ENCODE data around the gene PPP5C. TPM values are rescaled to one million over a fixed set of nuclear protein-coding genes. Genes with fewer than 3 reads are reported as not detected.

PPP5C gene
- total RNA-seq, 4 donors from 2014 or later: 47.4 to 74.9 (median 62.8) TPM

DNA sequence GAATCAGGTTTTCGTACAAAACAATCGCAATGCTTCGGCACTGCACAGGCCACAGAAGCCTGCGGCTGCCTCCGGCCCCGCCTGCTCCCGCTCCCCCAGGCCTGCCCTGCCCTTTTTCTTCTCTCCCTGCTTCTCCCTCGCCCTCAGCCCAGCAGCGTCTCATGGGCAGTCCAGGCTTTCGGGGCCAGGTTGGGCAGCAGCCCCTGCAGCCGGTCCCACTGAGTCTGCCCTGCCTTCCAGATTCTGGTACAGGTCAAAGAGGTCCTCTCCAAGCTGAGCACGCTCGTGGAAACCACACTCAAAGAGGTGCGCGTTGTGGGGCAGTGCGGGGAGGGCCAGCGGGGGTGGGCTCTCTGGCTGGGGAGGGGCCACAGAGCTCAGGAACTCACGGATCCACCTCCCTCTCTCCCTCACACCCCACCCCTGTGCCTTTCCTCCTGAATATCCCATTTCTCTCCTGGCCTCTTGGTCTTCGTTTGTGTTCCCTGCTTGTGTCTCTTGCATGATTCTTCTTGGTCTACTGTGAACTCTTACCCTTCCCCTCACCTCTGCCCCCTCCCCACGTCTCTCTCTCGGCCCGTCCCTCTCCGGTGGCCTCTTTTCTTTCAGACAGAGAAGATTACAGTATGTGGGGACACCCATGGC, 36.4 kb downstream of the PPP5C start:
- Histone ChIP-seq H3K27me3 (no peaks in the 10 kb centered on the region), H3K36me3 (peaks cover 0 to 59% of the 10 kb centered on the region in 2 donors), H3K4me3 (no peak overlapping the region), H3K27ac (no peak overlapping the region), H3K9me3 (no peaks in the 10 kb centered on the region), H3K4me1 (peaks cover 22 to 27% of the 10 kb centered on the region in 2 donors)
- intact Hi-C loops (cut with DNase I; ENCODE audit: low total_unique reads): no loop called here
- ATAC-seq (no peak), DNase-seq (no peak)
- in situ Hi-C loops (cut with MboI; ENCODE audit: low sequenced_read_pairs in 4 of 4): no loop called here
- no peak for TF ChIP-seq POLR2A (IDR thresholded peaks at IDR 0.05)
- TF ChIP-seq, protein P1, sequence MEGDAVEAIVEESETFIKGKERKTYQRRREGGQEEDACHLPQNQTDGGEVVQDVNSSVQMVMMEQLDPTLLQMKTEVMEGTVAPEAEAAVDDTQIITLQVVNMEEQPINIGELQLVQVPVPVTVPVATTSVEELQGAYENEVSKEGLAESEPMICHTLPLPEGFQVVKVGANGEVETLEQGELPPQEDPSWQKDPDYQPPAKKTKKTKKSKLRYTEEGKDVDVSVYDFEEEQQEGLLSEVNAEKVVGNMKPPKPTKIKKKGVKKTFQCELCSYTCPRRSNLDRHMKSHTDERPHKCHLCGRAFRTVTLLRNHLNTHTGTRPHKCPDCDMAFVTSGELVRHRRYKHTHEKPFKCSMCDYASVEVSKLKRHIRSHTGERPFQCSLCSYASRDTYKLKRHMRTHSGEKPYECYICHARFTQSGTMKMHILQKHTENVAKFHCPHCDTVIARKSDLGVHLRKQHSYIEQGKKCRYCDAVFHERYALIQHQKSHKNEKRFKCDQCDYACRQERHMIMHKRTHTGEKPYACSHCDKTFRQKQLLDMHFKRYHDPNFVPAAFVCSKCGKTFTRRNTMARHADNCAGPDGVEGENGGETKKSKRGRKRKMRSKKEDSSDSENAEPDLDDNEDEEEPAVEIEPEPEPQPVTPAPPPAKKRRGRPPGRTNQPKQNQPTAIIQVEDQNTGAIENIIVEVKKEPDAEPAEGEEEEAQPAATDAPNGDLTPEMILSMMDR (IDR thresholded peaks at IDR 0.05 in 4 of 5, conservative IDR thresholded peaks at IDR 0.05 in 1 of 5): no peak

DNA sequence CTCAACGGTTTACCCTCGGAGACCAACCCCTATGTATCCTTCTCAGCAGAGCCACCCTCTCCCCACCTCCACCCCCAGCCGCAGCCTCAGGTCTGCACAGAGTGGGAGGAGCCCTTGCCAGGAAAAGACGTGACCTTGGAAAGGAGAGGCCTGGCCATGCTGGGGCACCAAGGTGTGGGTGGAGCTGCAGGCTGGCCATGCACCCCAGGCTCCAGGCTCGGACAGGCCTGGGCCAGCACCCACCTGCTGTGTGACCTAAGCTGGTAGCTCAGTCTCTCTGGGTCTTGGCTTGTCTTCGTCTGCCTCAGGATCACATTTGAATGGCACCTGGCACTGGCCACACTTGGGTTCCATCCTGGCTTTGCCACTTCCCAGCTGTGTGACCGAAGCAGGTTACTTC, 37.0 kb downstream of the PPP5C start:
- Histone ChIP-seq H3K4me3 (no peak overlapping the region), H3K27me3 (no peaks in the 10 kb centered on the region), H3K9me3 (no peaks in the 10 kb centered on the region), H3K27ac (no peak overlapping the region), H3K4me1 (peaks cover 17 to 22% of the 10 kb centered on the region in 2 donors), H3K36me3 (peaks cover 0 to 64% of the 10 kb centered on the region in 2 donors)
- DNase-seq (no peak), ATAC-seq (no peak)
- in situ Hi-C loops (cut with MboI; ENCODE audit: low sequenced_read_pairs in 4 of 4): no loop called here
- intact Hi-C loops (cut with DNase I; ENCODE audit: low total_unique reads): no loop called here
- TF ChIP-seq POLR2A (IDR thresholded peaks at IDR 0.05): no peak
- TF ChIP-seq, protein P1 (IDR thresholded peaks at IDR 0.05 in 4 of 5, conservative IDR thresholded peaks at IDR 0.05 in 1 of 5): no peak

DNA sequence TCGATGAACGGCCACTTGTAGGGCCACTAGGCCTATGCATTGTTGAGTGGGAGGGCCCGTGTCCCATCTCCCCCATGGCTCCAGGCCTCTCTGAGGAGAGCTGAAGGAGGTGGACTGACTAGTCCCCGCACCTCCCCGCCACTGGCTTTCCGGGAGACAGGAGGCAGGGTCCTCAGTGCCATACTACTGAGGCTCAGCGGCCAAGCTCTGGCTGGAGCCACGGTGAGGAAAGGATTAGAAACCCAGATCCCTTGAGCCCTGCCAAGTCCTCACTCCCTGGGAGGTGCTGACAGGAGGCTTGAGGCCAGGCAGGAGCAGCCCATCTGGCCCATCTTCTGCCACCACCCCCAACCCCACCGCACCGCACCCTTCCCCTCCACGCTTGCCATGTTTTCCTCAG, 37.5 kb downstream of the PPP5C start:
- DNase-seq: no peak
- Histone ChIP-seq H3K27me3 (no peaks in the 10 kb centered on the region), H3K4me1 (peaks cover 14 to 16% of the 10 kb centered on the region in 2 donors), H3K27ac (no peak overlapping the region), H3K36me3 (peaks cover 0 to 69% of the 10 kb centered on the region in 2 donors), H3K4me3 (no peak overlapping the region), H3K9me3 (no peaks in the 10 kb centered on the region)
- in situ Hi-C loops (cut with MboI; ENCODE audit: low sequenced_read_pairs in 4 of 4) (no loop called here), intact Hi-C loops (cut with DNase I; ENCODE audit: low total_unique reads) (no loop called here)
- ATAC-seq: no peak
- TF ChIP-seq, protein P1 (IDR thresholded peaks at IDR 0.05 in 4 of 5, conservative IDR thresholded peaks at IDR 0.05 in 1 of 5): no peak
- no peak for TF ChIP-seq POLR2A (IDR thresholded peaks at IDR 0.05)

DNA sequence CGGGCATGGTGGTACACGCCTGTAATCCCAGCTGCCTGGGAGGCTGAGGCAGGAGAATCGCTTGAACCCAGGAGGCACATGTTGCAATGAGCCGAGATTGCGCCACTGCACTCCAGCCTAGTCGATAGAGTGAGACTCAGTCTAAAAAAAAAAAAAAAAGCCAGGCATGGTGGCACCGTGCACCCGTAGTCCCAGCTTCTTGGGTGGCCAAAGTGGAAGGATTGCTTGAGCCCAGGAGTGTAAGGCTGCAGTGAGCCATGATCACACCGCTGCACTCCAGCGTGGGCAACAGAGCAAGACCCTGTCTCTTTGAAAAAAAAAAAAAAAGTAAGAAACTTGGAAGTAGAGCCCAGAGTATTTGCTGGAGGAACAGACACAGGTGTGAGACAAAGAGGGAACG, 38.7 kb downstream of the PPP5C start:
- Histone ChIP-seq H3K27me3 (no peaks in the 10 kb centered on the region), H3K4me1 (peaks cover 3 to 4% of the 10 kb centered on the region in 2 donors), H3K4me3 (no peak overlapping the region), H3K27ac (no peak overlapping the region), H3K9me3 (no peaks in the 10 kb centered on the region), H3K36me3 (peaks cover 0 to 81% of the 10 kb centered on the region in 2 donors)
- intact Hi-C loops (cut with DNase I; ENCODE audit: low total_unique reads) (no loop called here), in situ Hi-C loops (cut with MboI; ENCODE audit: low sequenced_read_pairs in 4 of 4) (no loop called here)
- ATAC-seq: no peak
- no peak for DNase-seq
- no peak for TF ChIP-seq POLR2A (IDR thresholded peaks at IDR 0.05)
- TF ChIP-seq, protein P1 (IDR thresholded peaks at IDR 0.05 in 4 of 5, conservative IDR thresholded peaks at IDR 0.05 in 1 of 5): no peak

DNA sequence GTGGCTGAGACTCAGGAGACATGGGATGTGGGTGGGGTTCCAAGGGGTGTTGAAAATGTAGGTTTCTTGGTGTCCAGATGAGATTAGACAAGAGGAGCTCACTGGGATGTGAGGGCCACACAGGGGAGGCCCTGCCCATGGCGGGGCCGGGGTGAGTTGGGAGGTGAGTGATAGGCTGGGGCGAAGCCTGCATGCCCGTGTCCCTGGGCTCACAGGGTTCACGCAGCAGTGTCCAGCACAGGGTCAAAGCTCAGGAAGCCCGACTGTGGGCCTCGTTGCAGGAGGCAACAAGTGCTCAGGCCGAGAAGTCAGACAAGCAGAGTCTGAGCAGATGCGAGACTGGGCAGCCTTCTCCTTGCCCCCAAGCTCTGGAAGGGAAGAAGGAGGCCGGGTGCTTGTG, 39.3 kb downstream of the PPP5C start:
- DNase-seq (no peak), ATAC-seq (no peak)
- Histone ChIP-seq H3K36me3 (peaks cover 0 to 81% of the 10 kb centered on the region in 2 donors), H3K4me1 (no peaks in the 10 kb centered on the region), H3K27ac (no peak overlapping the region), H3K4me3 (no peak overlapping the region), H3K27me3 (no peaks in the 10 kb centered on the region), H3K9me3 (no peaks in the 10 kb centered on the region)
- intact Hi-C loops (cut with DNase I; ENCODE audit: low total_unique reads): no loop called here
- in situ Hi-C loops (cut with MboI; ENCODE audit: low sequenced_read_pairs in 4 of 4): no loop called here
- TF ChIP-seq, protein P1 (IDR thresholded peaks at IDR 0.05 in 4 of 5, conservative IDR thresholded peaks at IDR 0.05 in 1 of 5): no peak
- no peak for TF ChIP-seq POLR2A (IDR thresholded peaks at IDR 0.05)

Data from gastrocnemius medialis (tissue), 4 donors.